Activated T-cell treated with anti-CD3 and anti-CD28 coated beads, Interleukin-2, amount 50 U/mL, for 72 hours (primary cell): ENCODE data around the gene CACNA2D3. TPM values are rescaled to one million over a fixed set of nuclear protein-coding genes. Genes with fewer than 3 reads are reported as not detected.

Experiments
- ATAC-seq, 2 donors: fragments of 150-1000 bp; cut with Tn5 transposase; replicated peaks in 1 of 2; 2 replicates each; pipeline ENCODE4 v1.10.0; 2021; ENCODE audit warnings: moderate library complexity in 2 of 2, mild to moderate bottlenecking in 1 of 2
- DNase-seq, 2 donors: peaks; one replicate each; pipeline ENCODE4 v3.0.0; 2021 to 2022; ENCODE audit warnings: mixed read lengths in 1 of 2
- H3K27ac Mint-ChIP-seq: one replicate; pipeline ENCODE4 v1.8.0; 2022; ENCODE audit warnings: mild to moderate bottlenecking, moderate library complexity, mixed read lengths
- H3K27me3 Mint-ChIP-seq: one replicate; pipeline ENCODE4 v1.8.0; 2022; ENCODE audit warnings: low read depth, mixed read lengths
- H3K36me3 Mint-ChIP-seq, 2 donors: one replicate each; pipeline ENCODE4 v1.8.0; 2022; ENCODE audit warnings: mixed read lengths in 2 of 2, mild to moderate bottlenecking in 1 of 2; ENCODE audit not compliant: insufficient read depth in 2 of 2
- H3K4me1 Mint-ChIP-seq: one replicate; pipeline ENCODE4 v1.8.0; 2022; ENCODE audit warnings: low read depth, mixed read lengths
- H3K4me3 Mint-ChIP-seq, 2 donors: one replicate each; pipeline ENCODE4 v1.8.0; 2022; ENCODE audit warnings: mild to moderate bottlenecking in 2 of 2, mixed read lengths in 2 of 2, moderate library complexity in 2 of 2
- H3K9me3 Mint-ChIP-seq, 2 donors: one replicate each; pipeline ENCODE4 v1.8.0; 2022; ENCODE audit warnings: mixed read lengths in 2 of 2
- total RNA-seq, 2 donors: library from RNA; stranded (reverse); gene quantifications; one replicate each; pipeline ENCODE4 v1.2.3, GENCODE V29; 2022

The CACNA2D3 gene
- total RNA-seq, 2 donors from 2014 or later: not detected

DNA sequence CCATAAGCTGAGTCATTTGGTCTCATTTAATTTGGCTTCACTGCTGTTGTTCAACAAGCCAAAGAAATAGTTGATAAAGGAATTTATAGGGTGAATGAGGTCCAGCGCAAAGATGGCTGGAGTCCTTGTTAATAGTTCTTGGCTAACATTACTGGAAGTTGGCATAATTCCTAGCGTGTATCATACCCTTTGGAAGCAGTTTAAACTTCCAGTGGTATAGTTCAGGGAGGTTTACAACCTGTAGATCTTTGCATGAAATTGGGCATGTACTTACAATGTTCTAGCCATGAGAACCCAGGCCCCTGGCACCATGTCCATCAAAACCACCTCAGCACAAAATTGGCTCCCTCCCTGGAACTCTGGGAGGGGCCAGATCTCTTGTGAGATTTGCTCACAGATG lies 424.7 kb downstream of the CACNA2D3 start:
- no peak overlapping the region for H3K4me3 Mint-ChIP-seq

GRCh38 chr3:54547846-54548245 lies 425.5 kb downstream of the CACNA2D3 start:
- Mint-ChIP-seq H3K4me1 (no peaks in the 10 kb centered on the region), H3K9me3 (peaks cover 2% of the 10 kb centered on the region in 2 donors), H3K36me3 (no peaks in the 10 kb centered on the region), H3K27ac (no peak overlapping the region), H3K27me3 (no peaks in the 10 kb centered on the region), H3K4me3 (no peak overlapping the region)
- ATAC-seq: no peak
- DNase-seq: no peak

More for the DNA sequence above, 424.7 kb downstream of the CACNA2D3 start:
- no peak for ATAC-seq
- Mint-ChIP-seq H3K27ac (no peak overlapping the region), H3K27me3 (no peaks in the 10 kb centered on the region), H3K36me3 (no peaks in the 10 kb centered on the region), H3K4me1 (no peaks in the 10 kb centered on the region), H3K9me3 (peaks cover 2% of the 10 kb centered on the region in 2 donors)
- no peak for DNase-seq

DNA sequence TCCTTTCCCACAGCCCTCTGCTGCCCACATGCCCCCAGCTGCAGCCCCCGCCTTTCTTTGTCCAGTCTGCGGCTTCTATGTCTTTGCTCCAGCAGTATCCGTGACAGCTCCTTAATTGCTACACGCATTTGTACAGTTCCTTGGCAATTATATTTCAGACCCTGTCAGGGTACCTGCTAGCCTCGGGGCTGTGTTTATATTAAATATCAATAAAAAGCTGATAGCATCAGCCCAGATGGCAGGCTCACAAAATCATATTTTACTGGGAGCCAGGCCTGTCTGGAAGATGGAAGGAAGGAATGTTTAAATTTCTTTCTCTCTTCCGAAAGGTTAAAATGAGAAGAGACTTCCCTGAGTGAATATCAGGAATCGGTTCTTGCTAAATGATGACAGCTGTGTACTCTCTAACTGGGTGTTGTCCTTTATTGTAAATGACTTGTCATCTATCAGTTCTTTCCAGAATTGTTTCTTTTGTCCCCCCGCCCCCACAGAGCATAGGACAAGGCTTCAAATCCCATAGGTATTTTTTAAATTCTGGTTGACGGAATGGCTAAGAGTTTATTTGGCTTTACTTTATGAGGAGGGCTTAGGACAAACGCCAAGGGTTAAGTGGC lies 427.4 kb downstream of the CACNA2D3 start:
- Mint-ChIP-seq H3K36me3 (no peaks in the 10 kb centered on the region), H3K9me3 (peaks cover 2% of the 10 kb centered on the region in 2 donors), H3K4me3 (no peak overlapping the region), H3K27me3 (no peaks in the 10 kb centered on the region), H3K27ac (no peak overlapping the region), H3K4me1 (no peaks in the 10 kb centered on the region)
- ATAC-seq (no peak), DNase-seq (no peak)

- Mint-ChIP-seq H3K27ac (no peak overlapping the region), H3K27me3 (no peaks in the 10 kb centered on the region), H3K9me3 (peaks cover 2 to 4% of the 10 kb centered on the region in 2 donors), H3K36me3 (no peaks in the 10 kb centered on the region), H3K4me1 (no peaks in the 10 kb centered on the region), H3K4me3 (no peak overlapping the region)
- no peak for ATAC-seq
- no peak for DNase-seq
Measured at GRCh38 chr3:54550221-54550977, 428.0 kb downstream of the CACNA2D3 start.

- Mint-ChIP-seq H3K36me3 (no peaks in the 10 kb centered on the region), H3K27ac (no peak overlapping the region), H3K9me3 (peaks cover 2 to 6% of the 10 kb centered on the region in 2 donors), H3K27me3 (no peaks in the 10 kb centered on the region), H3K4me1 (no peaks in the 10 kb centered on the region), H3K4me3 (no peak overlapping the region)
- no peak for DNase-seq
- no peak for ATAC-seq
Measured at GRCh38 chr3:54556630-54557029, 434.3 kb downstream of the CACNA2D3 start.

GRCh38 chr3:54557538-54558428 lies 435.4 kb downstream of the CACNA2D3 start:
- H3K27me3 Mint-ChIP-seq: no peaks in the 10 kb centered on the region
- DNase-seq: no peak
- H3K4me3 Mint-ChIP-seq: no peak overlapping the region
- H3K36me3 Mint-ChIP-seq: no peaks in the 10 kb centered on the region
- no peak for ATAC-seq
- H3K27ac Mint-ChIP-seq: no peak overlapping the region
- H3K9me3 Mint-ChIP-seq: peaks cover 2 to 6% of the 10 kb centered on the region in 2 donors
- H3K4me1 Mint-ChIP-seq: no peaks in the 10 kb centered on the region

DNA sequence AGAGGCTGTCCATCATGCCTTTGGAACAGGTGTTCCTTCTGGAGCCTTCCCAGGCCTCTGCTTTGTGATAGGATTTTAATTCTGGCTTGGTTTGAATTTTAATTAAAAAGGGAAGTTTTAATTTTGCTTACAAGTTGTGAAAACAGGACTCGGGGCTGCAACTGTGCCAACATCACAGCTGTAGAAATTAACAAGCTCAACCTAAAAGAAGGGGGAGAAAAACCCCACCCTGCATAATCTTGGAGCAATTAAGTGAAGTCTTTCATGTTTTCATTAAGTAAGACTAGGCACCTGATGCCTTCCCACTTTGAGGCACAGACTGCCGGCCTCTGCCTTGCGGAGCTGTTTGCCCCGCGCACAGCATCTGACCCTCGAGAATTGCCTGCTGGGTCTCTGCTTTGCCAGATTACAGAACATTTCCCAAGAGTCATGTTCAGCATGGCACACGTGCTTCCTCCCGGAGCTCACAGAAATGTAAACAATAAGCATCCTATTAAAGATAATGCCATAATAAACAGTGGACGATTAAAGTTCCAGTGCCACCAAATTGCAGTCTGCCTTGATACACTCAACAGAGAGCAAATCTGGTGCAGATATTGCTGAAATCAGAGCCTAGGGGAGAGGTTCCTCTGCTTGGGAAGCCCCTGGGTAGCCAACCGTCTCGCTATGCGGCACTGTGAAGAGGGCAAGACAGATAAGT lies 441.3 kb downstream of the CACNA2D3 start:
- Mint-ChIP-seq H3K4me1 (no peaks in the 10 kb centered on the region), H3K36me3 (no peaks in the 10 kb centered on the region), H3K27ac (no peak overlapping the region), H3K4me3 (no peak overlapping the region), H3K9me3 (peaks cover 2% of the 10 kb centered on the region in 2 donors), H3K27me3 (no peaks in the 10 kb centered on the region)
- ATAC-seq (no peak), DNase-seq (no peak)

DNA sequence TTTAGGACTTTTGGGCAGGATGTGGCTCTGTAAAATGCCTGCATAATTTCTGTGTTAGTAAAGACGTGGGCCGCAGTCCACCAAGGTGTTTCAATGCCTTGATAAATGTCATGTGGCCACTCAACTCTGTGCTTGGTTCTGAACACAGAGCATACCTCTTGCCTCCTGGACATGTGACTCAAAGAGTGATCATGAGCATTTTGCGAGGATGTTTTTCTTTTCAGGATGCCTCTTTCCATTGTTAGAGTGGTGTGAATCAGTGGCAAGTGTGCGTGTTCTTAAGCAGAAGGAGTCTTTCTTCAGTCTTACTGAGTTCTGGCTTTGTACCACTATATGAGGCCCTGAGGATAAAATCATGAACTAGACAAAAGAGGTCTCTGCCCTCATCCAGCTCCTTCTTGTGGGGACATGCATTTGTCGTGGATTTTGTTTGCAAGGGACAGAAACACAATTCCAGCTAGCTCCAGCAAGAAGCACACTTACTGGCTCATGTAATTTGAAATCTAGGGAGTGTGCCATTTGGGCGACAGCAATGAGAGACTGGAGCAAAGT lies 442.1 kb downstream of the CACNA2D3 start:
- no peaks in the 10 kb centered on the region for H3K4me1 Mint-ChIP-seq
- no peak overlapping the region for H3K4me3 Mint-ChIP-seq
- H3K36me3 Mint-ChIP-seq: no peaks in the 10 kb centered on the region
- H3K27ac Mint-ChIP-seq: no peak overlapping the region
- ATAC-seq (no peak), DNase-seq (no peak)
- H3K27me3 Mint-ChIP-seq: no peaks in the 10 kb centered on the region
- peaks cover 2% of the 10 kb centered on the region in 2 donors for H3K9me3 Mint-ChIP-seq

DNA sequence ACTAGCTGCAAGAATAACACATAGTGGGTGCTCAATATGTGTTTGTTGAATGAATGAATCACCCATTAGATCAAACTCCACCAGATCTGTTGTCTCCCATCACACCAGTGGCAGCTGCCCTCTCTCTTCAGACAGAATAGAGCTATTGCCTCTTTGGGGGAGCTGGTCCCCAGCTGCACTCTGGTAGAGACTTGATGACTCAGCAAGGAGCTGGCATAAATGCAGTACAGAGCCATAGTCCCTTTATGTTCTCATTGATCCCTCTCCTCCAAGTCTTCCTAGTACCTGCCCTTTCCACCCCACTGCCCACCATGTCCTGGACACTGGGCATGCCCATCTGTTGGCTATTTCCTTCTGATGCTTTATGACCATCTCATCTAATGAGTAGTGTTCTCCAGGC lies 443.6 kb downstream of the CACNA2D3 start:
- H3K36me3 Mint-ChIP-seq: no peaks in the 10 kb centered on the region
- no peaks in the 10 kb centered on the region for H3K9me3 Mint-ChIP-seq
- no peak overlapping the region for H3K4me3 Mint-ChIP-seq

GRCh38 chr3:54567949-54568348 lies 445.6 kb downstream of the CACNA2D3 start:
- no peaks in the 10 kb centered on the region for H3K9me3 Mint-ChIP-seq
- ATAC-seq (no peak), DNase-seq (no peak)
- H3K4me3 Mint-ChIP-seq: no peak overlapping the region
- no peak overlapping the region for H3K27ac Mint-ChIP-seq
- no peaks in the 10 kb centered on the region for H3K27me3 Mint-ChIP-seq
- no peaks in the 10 kb centered on the region for H3K4me1 Mint-ChIP-seq
- no peaks in the 10 kb centered on the region for H3K36me3 Mint-ChIP-seq

More for the DNA sequence above, 443.6 kb downstream of the CACNA2D3 start:
- Mint-ChIP-seq H3K27ac (no peak overlapping the region), H3K27me3 (no peaks in the 10 kb centered on the region), H3K4me1 (no peaks in the 10 kb centered on the region)
- ATAC-seq (no peak), DNase-seq (no peak)

- no peaks in the 10 kb centered on the region for H3K4me1 Mint-ChIP-seq
- H3K4me3 Mint-ChIP-seq: no peak overlapping the region
- no peaks in the 10 kb centered on the region for H3K9me3 Mint-ChIP-seq
- no peaks in the 10 kb centered on the region for H3K36me3 Mint-ChIP-seq
- H3K27ac Mint-ChIP-seq: no peak overlapping the region
- no peaks in the 10 kb centered on the region for H3K27me3 Mint-ChIP-seq
- DNase-seq (no peak), ATAC-seq (no peak)
Measured at GRCh38 chr3:54570008-54570407, 447.7 kb downstream of the CACNA2D3 start.

DNA sequence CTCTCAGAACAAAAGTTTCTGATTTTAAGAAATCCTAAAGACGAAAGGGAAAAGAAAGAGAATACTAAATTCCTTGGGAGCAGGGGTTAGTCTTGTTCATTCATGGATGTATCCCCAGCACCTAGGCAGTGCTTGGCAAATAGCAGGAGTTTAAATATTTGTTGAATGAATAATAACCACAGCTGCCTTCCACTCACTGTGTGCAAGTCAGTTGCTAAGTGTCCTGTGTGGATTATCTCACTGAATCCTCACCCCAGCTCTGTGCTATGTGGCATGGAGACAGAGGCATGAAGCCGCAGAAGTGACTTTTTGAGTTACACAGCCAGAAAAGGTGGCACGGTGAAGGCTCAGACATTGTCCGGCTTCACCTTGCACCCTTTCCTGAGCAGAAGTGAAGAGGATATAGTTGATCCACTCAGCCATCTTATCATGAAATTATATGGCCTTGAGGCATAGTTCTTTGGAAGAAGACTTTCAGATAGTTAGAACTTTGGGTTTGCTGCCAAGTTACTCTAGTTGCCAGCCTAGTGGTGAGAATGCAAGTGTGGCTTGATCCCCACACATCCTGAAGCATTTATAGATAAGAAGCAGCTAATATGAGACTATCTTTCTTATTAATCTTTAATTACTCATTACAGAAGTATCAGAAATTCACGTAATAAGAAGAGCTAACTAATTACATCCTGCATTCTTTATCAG lies 450.0 kb downstream of the CACNA2D3 start:
- ATAC-seq: no peak
- H3K36me3 Mint-ChIP-seq: no peaks in the 10 kb centered on the region
- H3K4me3 Mint-ChIP-seq: no peak overlapping the region
- H3K4me1 Mint-ChIP-seq: no peaks in the 10 kb centered on the region
- H3K27ac Mint-ChIP-seq: no peak overlapping the region
- no peaks in the 10 kb centered on the region for H3K27me3 Mint-ChIP-seq
- no peak for DNase-seq
- peaks cover 0 to 2% of the 10 kb centered on the region in 2 donors for H3K9me3 Mint-ChIP-seq
